Caco-2 (cell line): ENCODE data around the gene NFIL3. TPM values are rescaled to one million over a fixed set of nuclear protein-coding genes. Genes with fewer than 3 reads are reported as not detected.

Experiments
- BruUV-seq: library from RNA; stranded (reverse); fragments of 400-500 nt; replicated peaks from 2 replicates; lab custom pipeline; 2021; lab: Mats Ljungman, UMichigan
- CTCF ChIA-PET: fragments of 300-600 bp; sonication (Branson Sonifier 250); formaldehyde crosslinking; loops from one replicate; lab custom pipeline; 2022; ENCODE audit warnings: antibody characterized with exemption; lab: Charles Lee
- POLR2A ChIA-PET: fragments of 300-600 bp; sonication (Branson Sonifier 250); formaldehyde crosslinking; loops from one replicate; lab custom pipeline; 2022; ENCODE audit warnings: antibody characterized with exemption; lab: Charles Lee
- DNase-seq, 2 experiments: peaks; one replicate each; pipeline versions ENCODE4 v3.0.0 to v3.0.0-alpha.2; 2020 to 2022
- H3K27me3 ChIP-seq: replicated peaks from 2 replicates; pipeline ENCODE4 v1.6.0; 2011; ENCODE audit warnings: low read length; ENCODE audit not compliant: control insufficient read depth, insufficient read depth
- H3K36me3 ChIP-seq: 2 replicates; pipeline ENCODE4 v1.5.1; 2011; ENCODE audit warnings: low read length; ENCODE audit not compliant: control insufficient read depth, insufficient read depth
- H3K4me1 ChIP-seq: fragments of 250-450 bp; sonication (Bioruptor Pico); 2 replicates; pipeline ENCODE4 v1.5.1; 2020; ENCODE audit warnings: mild to moderate bottlenecking
- H3K4me3 ChIP-seq: 2 replicates; pipeline ENCODE4 v1.5.1; 2011; ENCODE audit warnings: low read depth, mild to moderate bottlenecking, control low read depth, low read length
- H3K9me3 ChIP-seq: fragments of 250-450 bp; sonication (Bioruptor Pico); 2 replicates; pipeline ENCODE4 v1.5.1; 2020; ENCODE audit warnings: mild to moderate bottlenecking, moderate library complexity
- H3K27ac Mint-ChIP-seq: one replicate; pipeline ENCODE4 v1.8.0; 2022; ENCODE audit warnings: mixed read lengths; ENCODE audit not compliant: unreplicated experiment
- H3K27me3 Mint-ChIP-seq: one replicate; pipeline ENCODE4 v1.8.0; 2022; ENCODE audit warnings: mixed read lengths; ENCODE audit not compliant: insufficient read depth, unreplicated experiment
- H3K36me3 Mint-ChIP-seq: one replicate; pipeline ENCODE4 v1.8.0; 2022; ENCODE audit warnings: mild to moderate bottlenecking, mixed read lengths; ENCODE audit not compliant: insufficient read depth, unreplicated experiment
- H3K4me1 Mint-ChIP-seq: one replicate; pipeline ENCODE4 v1.8.0; 2022; ENCODE audit warnings: low read depth, mixed read lengths; ENCODE audit not compliant: unreplicated experiment
- H3K4me3 Mint-ChIP-seq: one replicate; pipeline ENCODE4 v1.8.0; 2022; ENCODE audit warnings: mild to moderate bottlenecking, moderate library complexity, mixed read lengths; ENCODE audit not compliant: unreplicated experiment
- H3K9me3 Mint-ChIP-seq: one replicate; pipeline ENCODE4 v1.8.0; 2022; ENCODE audit warnings: mixed read lengths; ENCODE audit not compliant: unreplicated experiment
- intact Hi-C: fragments of 100-400 bp; cut with micrococcal nuclease; formaldehyde crosslinking; loops from one replicate; pipeline ENCODE4 v1.10.0; 2022; ENCODE audit not compliant: unreplicated experiment
- total RNA-seq: library from RNA; stranded (reverse); gene quantifications from 2 replicates; pipeline ENCODE4 v1.2.3, GENCODE V29; 2022
- TF ChIP-seq, protein P1 (sequence below), 2 experiments: fragments of 200-600 bp in 1 of 2; IDR thresholded peaks; 1 replicate in 1 of 2; 2 replicates in 1 of 2; pipeline versions ENCODE4 v1.5.1 to v1.8.0; 2011 to 2022; ENCODE audit warnings: antibody characterized with exemption in 1 of 2, control low read depth in 1 of 2, inconsistent platforms in 1 of 2, low read depth in 1 of 2, low read length in 1 of 2, mild to moderate bottlenecking in 1 of 2, moderate library complexity in 1 of 2; ENCODE audit not compliant: insufficient read depth in 1 of 2, severe bottlenecking in 1 of 2, unreplicated experiment in 1 of 2

NFIL3 gene
- total RNA-seq, 1 experiment from 2014 or later: 13.5 TPM

- H3K27ac Mint-ChIP-seq: peak overlapping the region; percentile 83
- ChIA-PET POLR2A (interaction anchor here (0.5 to 1.1 kb wide), 5 partner anchors 64 to 1710 kb away, joined by 3 to 5 read pairs (median 3); partner anchors contain the start of gene NINJ1), CTCF (interaction anchor here (0.6 to 1.3 kb wide), 4 partner anchors 80 to 651 kb away, joined by 3 to 5 read pairs (median 4); no protein-coding TSS in a partner anchor)
- H3K4me1 Mint-ChIP-seq: peaks cover 6% of the 10 kb centered on the region
- TF ChIP-seq, protein P1, sequence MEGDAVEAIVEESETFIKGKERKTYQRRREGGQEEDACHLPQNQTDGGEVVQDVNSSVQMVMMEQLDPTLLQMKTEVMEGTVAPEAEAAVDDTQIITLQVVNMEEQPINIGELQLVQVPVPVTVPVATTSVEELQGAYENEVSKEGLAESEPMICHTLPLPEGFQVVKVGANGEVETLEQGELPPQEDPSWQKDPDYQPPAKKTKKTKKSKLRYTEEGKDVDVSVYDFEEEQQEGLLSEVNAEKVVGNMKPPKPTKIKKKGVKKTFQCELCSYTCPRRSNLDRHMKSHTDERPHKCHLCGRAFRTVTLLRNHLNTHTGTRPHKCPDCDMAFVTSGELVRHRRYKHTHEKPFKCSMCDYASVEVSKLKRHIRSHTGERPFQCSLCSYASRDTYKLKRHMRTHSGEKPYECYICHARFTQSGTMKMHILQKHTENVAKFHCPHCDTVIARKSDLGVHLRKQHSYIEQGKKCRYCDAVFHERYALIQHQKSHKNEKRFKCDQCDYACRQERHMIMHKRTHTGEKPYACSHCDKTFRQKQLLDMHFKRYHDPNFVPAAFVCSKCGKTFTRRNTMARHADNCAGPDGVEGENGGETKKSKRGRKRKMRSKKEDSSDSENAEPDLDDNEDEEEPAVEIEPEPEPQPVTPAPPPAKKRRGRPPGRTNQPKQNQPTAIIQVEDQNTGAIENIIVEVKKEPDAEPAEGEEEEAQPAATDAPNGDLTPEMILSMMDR (IDR thresholded peaks at IDR 0.05; ENCODE audit: insufficient read depth in 1 of 2, low read depth in 1 of 2, low read length in 1 of 2, severe bottlenecking in 1 of 2, unreplicated experiment in 1 of 2): no peak
- Histone ChIP-seq H3K36me3 (no peaks in the 10 kb centered on the region), H3K9me3 (no peaks in the 10 kb centered on the region), H3K4me1 (peaks cover 3% of the 10 kb centered on the region), H3K4me3 (peak overlapping the region; percentile 72), H3K27me3 (no peaks in the 10 kb centered on the region)
- peak overlapping the region; percentile 87 for H3K4me3 Mint-ChIP-seq
- H3K9me3 Mint-ChIP-seq: no peaks in the 10 kb centered on the region
- peaks cover 3% of the 10 kb centered on the region for H3K27me3 Mint-ChIP-seq
- peak; percentile 57 to 64 for DNase-seq
- BruUV-seq: TSS peak; percentile 67
- H3K36me3 Mint-ChIP-seq: peaks cover 9% of the 10 kb centered on the region
- intact Hi-C loops: loop anchor here (5.0 to 10.0 kb wide), 2 partner anchors 227 to 230 kb away; no protein-coding TSS in a partner anchor
Measured at GRCh38 chr9:91424403-91425176, 958 bp upstream of the NFIL3 start.

DNA sequence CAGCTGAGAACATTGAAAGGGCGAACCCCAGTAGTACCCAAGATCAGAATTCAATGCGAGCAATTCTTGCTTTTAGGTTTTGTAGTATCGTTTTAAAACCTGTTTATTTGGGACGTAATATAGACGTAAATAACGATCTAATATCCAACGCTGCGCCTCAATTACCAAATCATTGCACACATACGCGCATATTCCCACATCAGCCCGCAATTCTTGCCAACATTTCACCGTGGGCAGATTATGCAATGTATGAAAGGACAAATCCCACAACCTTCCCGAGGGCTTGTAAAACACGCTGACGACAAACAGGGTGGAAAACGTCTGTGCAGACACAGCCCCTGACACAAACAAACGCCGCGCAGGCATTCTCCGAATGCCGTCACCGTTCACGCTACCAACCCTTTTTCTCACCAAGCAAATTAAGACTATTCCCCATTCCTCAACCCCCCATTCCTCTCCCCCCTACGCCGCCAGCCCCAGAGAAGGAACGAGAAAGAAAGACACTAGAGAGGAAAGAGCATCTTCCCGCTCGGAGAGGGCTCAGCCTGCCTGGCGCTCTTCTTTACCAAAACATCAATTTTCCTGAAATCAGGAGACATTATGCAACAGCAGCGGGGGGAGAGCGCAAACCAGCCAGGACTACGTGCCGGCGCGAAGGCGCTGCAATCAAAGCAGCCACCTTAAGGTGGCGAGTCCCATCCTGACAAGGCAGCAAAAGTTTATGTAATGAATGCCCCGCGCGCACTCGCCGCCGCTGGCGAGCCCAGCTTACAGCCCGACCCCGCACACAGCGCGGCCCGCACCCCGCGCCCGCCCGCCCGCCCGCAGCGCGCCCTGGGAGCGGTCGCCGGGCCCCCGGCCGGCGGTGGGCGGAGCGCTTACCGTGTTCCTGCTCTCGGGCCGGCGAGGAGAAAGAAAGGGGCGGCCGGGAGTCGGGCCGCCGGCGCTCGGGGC is 597 bp downstream of the NFIL3 start:
- peaks cover under 1% of the 10 kb centered on the region for H3K27me3 Mint-ChIP-seq
- intact Hi-C loops: loop anchor here (2.0 to 10.0 kb wide), 3 partner anchors 62 to 232 kb away; partner anchors contain the start of gene AUH

More for the DNA sequence above, 597 bp downstream of the NFIL3 start:
- H3K36me3 Mint-ChIP-seq: peaks cover 9% of the 10 kb centered on the region
- H3K27me3 ChIP-seq: no peaks in the 10 kb centered on the region
- no peaks in the 10 kb centered on the region for H3K9me3 Mint-ChIP-seq
- no peaks in the 10 kb centered on the region for H3K9me3 ChIP-seq
- H3K4me1 Mint-ChIP-seq: peaks cover 6% of the 10 kb centered on the region
- H3K4me3 ChIP-seq: peak overlapping the region; percentile 63
- TSS peak; percentile 61 for BruUV-seq
- POLR2A ChIA-PET: interaction anchor here (0.6 to 1.1 kb wide), 2 partner anchors 62 to 1247 kb away, joined by 3 to 4 read pairs; no protein-coding TSS in a partner anchor
- CTCF ChIA-PET: interaction anchor here (0.7 kb wide), 2 partner anchors 58 to 353 kb away, joined by 3 to 5 read pairs; no protein-coding TSS in a partner anchor
- peak overlapping the region; percentile 100 for H3K4me3 Mint-ChIP-seq
- TF ChIP-seq, protein P1 (IDR thresholded peaks at IDR 0.05; ENCODE audit: insufficient read depth in 1 of 2, low read depth in 1 of 2, low read length in 1 of 2, severe bottlenecking in 1 of 2, unreplicated experiment in 1 of 2): no peak
- peak overlapping the region; percentile 96 for H3K27ac Mint-ChIP-seq
- no peaks in the 10 kb centered on the region for H3K36me3 ChIP-seq
- peaks cover 11% of the 10 kb centered on the region for H3K4me1 ChIP-seq
- peak; percentile 53 to 58 for DNase-seq
